Stimulated activated CD4-positive, alpha-beta T cell treated with anti-CD3 and anti-CD28 coated beads, Interleukin-4, amount 100 ng/mL, for 48 hours (primary cell): ENCODE measurements around the gene GCDH.
"Not testable (repeated sequence)": the region's sequence is repeated elsewhere in the genome, so short reads cannot be mapped to it uniquely, and the experiment has no call there.

Experiments
- DNase-seq, 2 donors: peaks; one replicate each; pipeline ENCODE4 v3.0.0-alpha.2; 2020; ENCODE audit warnings: low read depth in 2 of 2

Gene GCDH

GRCh38 chr19:12872941-12873890 is 17.7 kb upstream of the GCDH start:
- peak; percentile 48 to 64 for DNase-seq

DNA sequence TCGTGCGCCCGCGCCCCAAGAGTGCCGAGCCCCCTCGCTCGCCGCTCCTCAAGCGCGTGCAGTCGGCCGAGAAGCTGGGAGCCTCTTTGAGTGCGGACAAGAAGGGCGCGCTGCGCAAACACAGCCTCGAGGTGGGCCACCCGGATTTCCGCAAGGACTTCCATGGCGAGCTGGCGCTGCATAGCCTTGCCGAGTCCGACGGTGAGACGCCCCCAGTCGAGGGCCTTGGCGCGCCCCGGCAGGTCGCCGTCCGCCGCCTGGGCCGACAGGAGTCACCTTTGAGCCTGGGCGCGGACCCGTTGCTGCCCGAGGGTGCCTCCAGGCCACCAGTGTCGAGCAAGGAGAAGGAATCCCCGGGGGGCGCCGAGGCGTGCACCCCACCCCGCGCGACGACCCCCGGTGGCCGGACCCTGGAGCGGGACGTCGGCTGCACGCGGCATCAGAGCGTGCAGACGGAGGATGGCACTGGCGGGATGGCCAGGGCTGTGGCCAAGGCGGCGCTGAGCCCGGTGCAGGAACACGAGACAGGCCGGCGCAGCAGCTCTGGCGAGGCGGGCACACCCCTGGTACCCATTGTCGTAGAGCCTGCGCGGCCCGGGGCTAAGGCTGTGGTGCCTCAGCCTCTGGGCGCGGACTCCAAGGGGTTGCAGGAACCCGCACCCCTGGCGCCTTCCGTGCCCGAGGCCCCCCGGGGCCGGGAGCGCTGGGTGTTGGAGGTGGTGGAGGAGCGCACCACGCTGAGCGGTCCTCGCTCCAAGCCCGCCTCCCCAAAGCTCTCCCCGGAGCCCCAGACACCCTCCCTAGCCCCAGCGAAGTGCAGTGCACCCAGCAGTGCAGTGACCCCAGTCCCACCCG is 16.8 kb upstream of the GCDH start:
- DNase-seq, result no peak

DNA sequence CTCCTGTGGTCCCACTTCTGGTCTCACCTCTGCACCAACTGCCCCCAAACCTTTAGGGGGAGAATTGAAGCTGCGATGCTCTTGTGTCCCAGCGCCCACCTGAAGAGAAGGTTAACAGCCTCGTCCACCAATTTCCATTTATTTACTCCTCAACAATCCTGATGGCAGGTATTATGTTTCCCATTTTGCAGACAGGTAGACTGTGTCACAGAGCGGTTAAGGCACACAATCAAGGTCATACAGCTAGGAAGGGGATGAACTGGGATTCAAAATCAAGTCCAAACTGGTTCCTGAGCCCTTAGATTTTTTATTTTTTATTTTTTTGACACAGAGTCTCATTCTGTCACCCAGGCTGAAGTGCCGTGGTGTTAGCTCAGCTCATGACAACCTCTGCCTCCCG is 15.9 kb upstream of the GCDH start:
- DNase-seq, result no peak

DNA sequence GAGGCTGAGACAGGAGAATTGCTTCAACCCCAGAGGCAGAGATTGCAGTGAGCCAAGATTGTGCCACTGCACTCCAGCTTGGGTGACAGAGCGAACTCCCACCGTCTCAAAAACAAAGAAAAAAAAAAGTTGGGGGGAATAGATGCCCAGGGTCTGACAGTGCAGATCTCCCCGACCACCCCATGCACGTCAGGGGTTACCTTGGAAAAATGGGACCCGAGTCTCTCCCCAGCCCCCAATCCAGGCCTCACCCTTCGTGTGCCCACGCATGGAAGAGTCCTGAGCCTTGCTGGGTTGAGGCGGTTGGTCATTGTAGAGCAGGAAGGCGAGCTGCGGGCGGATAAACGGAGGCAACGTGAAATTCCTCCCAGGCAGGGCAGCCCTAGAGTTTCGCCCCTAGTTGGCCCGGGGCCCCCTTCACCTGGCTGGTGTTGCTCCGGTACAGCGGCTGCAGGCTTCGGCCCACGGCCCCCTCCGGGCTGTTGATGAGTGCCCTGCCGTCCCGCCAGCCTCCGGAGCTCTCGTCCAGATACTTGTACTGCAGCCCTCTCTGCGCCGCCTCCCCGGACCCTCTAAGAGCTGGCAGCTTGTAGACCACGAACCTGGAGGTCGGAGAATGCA is 10.3 kb upstream of the GCDH start:
- no peak for DNase-seq

- DNase-seq, result peak; percentile 88 to 97
Observed at GRCh38 chr19:12881172-12881808, 9.7 kb upstream of the GCDH start, which contains the start of gene DNASE2. Gene DNASE2, minus strand, starts transcription at chr19:12881449. Its CDS starts 74 bp downstream, at chr19:12881375.

DNA sequence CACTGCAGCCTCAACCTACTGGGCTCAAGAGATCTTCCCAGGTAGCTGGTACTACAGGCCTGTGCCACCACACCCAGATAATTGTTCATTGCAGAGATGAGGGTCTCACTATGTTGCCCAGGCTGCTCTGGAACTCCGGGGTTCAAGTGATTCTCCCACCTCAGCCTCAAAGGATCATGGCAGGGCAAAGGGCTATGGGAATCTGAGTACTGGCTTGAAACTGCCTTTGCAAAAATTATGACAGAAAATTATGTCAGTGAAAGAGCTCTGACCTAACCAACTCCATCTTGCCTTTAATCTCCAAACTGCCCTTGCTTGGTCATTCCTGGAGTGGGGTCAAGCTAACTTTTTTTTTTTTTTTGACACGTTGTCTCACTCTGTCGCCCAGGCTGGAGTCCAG is 8.4 kb upstream of the GCDH start:
- DNase-seq, result no peak

- no peak for DNase-seq
Observed at GRCh38 chr19:12884202-12884601, 6.8 kb upstream of the GCDH start.

DNA sequence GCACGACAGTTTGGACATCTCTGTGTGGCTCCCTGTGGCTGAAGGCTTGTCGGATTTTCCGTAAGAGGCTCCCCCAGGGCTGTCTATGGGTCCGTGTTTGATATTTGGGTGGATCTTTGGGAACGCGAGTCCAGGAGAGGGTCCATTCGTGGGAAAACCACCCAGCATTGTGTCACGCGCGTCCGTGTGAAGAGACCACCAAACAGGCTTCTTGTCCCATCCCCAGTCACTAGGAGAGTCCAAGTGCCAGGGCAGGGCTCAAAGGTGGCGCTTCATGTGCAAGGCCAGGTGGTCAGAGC is 6.4 kb upstream of the GCDH start:
- DNase-seq, result no peak

- DNase-seq, result peak; percentile 88 to 93
Observed at GRCh38 chr19:12884926-12885748, 5.8 kb upstream of the GCDH start.

GRCh38 chr19:12885749-12886650 is 5.0 kb upstream of the GCDH start:
- no peak for DNase-seq

- DNase-seq, result no peak
Observed at GRCh38 chr19:12886651-12886968, 4.3 kb upstream of the GCDH start.

DNA sequence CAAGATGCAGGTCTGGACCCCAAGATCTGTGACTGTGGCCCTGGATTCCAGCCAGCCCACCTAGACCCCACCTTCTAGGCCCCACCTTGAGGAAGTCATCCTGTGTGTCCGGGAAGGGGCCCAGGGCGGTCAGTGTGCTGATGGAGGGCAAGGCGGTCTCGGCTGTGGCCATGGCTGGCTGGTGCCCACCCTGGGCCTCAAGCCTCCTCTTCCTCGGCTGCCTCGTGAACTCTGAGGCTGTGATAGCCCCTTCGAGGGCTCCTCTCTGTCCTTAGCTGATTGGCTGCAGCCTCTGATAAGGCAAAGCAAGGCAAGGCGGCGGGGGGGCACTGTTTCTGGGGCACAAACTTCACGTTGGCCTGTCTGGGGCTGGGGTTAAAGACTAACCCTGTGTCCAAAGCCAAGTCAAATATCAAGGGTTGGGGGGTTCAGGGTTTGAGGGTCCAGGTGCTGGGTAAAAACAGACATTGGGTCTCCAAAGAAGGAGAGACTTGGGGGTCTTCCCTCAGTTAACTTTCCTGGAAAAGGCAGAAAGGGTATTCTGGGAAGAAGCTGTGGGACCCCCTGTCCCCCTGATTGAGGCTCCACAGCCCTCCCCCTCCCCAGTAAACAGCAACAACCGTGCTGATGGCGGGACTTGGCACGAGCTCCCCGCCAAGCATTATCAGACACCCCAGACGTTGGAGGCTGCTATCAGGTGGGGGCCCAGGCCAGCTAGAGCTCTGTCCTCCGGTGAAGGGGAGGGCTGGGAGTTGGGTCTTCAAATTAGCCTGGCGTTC is 3.8 kb upstream of the GCDH start, which contains the start of gene KLF1:
TSS of gene KLF1 (minus strand) at position 233 of the 779 bp plus-strand sequence. CDS start at position 172, 61 bp downstream.
- DNase-seq, result no peak

- no peak for DNase-seq
Observed at GRCh38 chr19:12888006-12888603, 2.9 kb upstream of the GCDH start.

GRCh38 chr19:12890299-12890786 is 617 bp upstream of the GCDH start:
- DNase-seq, result not testable (repeated sequence)

DNA sequence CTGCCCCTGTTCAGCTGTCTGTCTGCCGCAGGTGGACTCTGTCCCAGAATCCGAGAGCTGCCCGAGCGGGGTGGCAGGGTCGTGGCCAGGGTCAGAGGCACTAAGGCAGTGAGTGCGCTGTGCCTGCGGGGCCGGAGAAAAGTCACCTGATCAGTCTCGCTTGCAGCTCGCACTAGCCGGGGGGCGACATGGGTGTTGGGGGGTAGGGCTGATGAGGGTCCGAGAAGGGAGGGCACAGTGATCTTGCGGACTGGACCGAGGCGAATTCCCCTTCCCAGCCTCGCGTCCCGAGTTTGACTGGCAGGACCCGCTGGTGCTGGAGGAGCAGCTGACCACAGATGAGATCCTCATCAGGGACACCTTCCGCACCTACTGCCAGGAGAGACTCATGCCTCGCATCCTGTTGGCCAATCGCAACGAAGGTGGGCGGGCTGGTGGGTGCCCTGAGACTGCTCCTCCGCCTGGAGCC is 627 bp downstream of the GCDH start:
- no peak for DNase-seq

DNA sequence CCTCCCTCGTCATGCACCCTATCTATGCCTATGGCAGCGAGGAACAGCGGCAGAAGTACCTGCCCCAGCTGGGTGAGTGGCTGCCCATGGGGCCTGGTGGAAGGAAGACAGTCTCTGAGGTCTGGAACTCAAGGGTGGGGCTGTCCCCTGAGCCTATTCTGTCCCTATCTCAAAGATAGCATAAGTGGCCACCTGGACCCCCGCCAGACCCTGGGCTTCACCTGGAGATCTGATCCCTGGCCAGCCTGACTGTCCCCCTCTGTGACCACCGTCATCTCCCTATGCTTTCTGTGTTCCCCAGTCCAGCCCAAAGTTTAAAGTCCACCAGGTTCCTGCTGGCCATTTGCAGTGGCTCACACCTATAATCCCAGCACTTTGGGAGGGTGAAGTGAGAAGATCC is 2.6 kb downstream of the GCDH start:
- no peak for DNase-seq

- DNase-seq, result no peak
Observed at GRCh38 chr19:12896460-12896859, 5.5 kb downstream of the GCDH start.

- no peak for DNase-seq
Observed at GRCh38 chr19:12899891-12900518, 9.0 kb downstream of the GCDH start.
